Panc1 (cell line): ENCODE data around the gene NDUFAF8. TPM values are rescaled to one million over a fixed set of nuclear protein-coding genes. Genes with fewer than 3 reads are reported as not detected.
A peak's percentile ranks its signal among the peaks of the same experiment; 100 is the strongest.

Experiments used
- ATAC-seq: fragments of 200-7000 bp; cut with Tn5 transposase; 2 replicates; pipeline ENCODE4 v1.9.1; 2020; ENCODE audit warnings: mild to moderate bottlenecking, moderate library complexity
- BruUV-seq: library from RNA; stranded (reverse); fragments of 400-500 nt; replicated peaks from 2 replicates; lab custom pipeline; 2021; lab: Mats Ljungman, UMichigan
- CTCF ChIA-PET: fragments of 300-600 bp; sonication (Branson Sonifier 250); formaldehyde crosslinking; loops from one replicate; lab custom pipeline; 2022; ENCODE audit warnings: antibody characterized with exemption; lab: Charles Lee
- POLR2A ChIA-PET: fragments of 300-600 bp; sonication (Branson Sonifier 250); formaldehyde crosslinking; loops from one replicate; lab custom pipeline; 2022; ENCODE audit warnings: antibody characterized with exemption; lab: Charles Lee
- DNase-seq: peaks from one replicate; pipeline ENCODE4 v3.0.0-alpha.2; 2010; ENCODE audit warnings: low read depth, low spot score
- H3K27ac ChIP-seq: 2 replicates; pipeline ENCODE4 v1.5.1; 2011; ENCODE audit warnings: mild to moderate bottlenecking, low read length, inconsistent platforms
- H3K27me3 ChIP-seq: fragments of 200-500 bp; sonication (Bioruptor generic); 2 replicates; pipeline ENCODE4 v1.6.0; 2014; ENCODE audit warnings: low read length, inconsistent platforms; ENCODE audit not compliant: control insufficient read depth, insufficient read depth
- H3K36me3 ChIP-seq: fragments of 200-500 bp; sonication (Bioruptor generic); 2 replicates; pipeline ENCODE4 v1.5.1; 2014; ENCODE audit warnings: inconsistent platforms, mild to moderate bottlenecking, low read length, moderate library complexity; ENCODE audit not compliant: control insufficient read depth, insufficient read depth
- H3K4me1 ChIP-seq: 2 replicates; pipeline ENCODE4 v1.5.1; 2011; ENCODE audit warnings: inconsistent platforms, mild to moderate bottlenecking, low read length, moderate library complexity; ENCODE audit not compliant: control insufficient read depth, insufficient read depth
- H3K4me3 ChIP-seq, 2 experiments: 2 replicates each; pipeline ENCODE4 v1.5.1; 2011 to 2012; ENCODE audit warnings: low read depth in 2 of 2, low read length in 2 of 2, mild to moderate bottlenecking in 2 of 2, inconsistent platforms in 1 of 2, moderate library complexity in 1 of 2
- H3K9me3 ChIP-seq: fragments of 200-500 bp; sonication (Bioruptor generic); 2 replicates; pipeline ENCODE4 v1.5.1; 2014; ENCODE audit warnings: low read depth, mild to moderate bottlenecking, inconsistent platforms, low read length, moderate library complexity; ENCODE audit not compliant: control insufficient read depth, insufficient read depth
- CTCF ChIP-seq: fragments of 450-650 bp; IDR thresholded peaks from 2 replicates; pipeline ENCODE4 v1.5.1; 2017; ENCODE audit warnings: mild to moderate bottlenecking
- POLR2AphosphoS5 ChIP-seq: IDR thresholded peaks from 2 replicates; pipeline ENCODE4 v1.6.1; 2012; ENCODE audit warnings: mild to moderate bottlenecking, low read depth, low read length, moderate library complexity
- REST ChIP-seq, 2 experiments: IDR thresholded peaks; 2 replicates each; pipeline ENCODE4 v1.6.1; 2011 to 2012; ENCODE audit warnings: low read depth in 2 of 2, control low read depth in 1 of 2, low read length in 1 of 2, mild to moderate bottlenecking in 1 of 2, moderate library complexity in 1 of 2; ENCODE audit not compliant: insufficient read depth in 1 of 2
- SIN3A ChIP-seq: IDR thresholded peaks from 2 replicates; pipeline ENCODE4 v1.6.1; 2012; ENCODE audit warnings: low read depth, mild to moderate bottlenecking, low read length, moderate library complexity, borderline replicate concordance; ENCODE audit not compliant: insufficient read depth
- TCF7L2 ChIP-seq: IDR thresholded peaks from 2 replicates; pipeline ENCODE4 v1.6.1; 2011; ENCODE audit warnings: mild to moderate bottlenecking, low read depth, low read length, inconsistent platforms
- in situ Hi-C: cut with HindIII; loops from 2 replicates; pipeline ENCODE4 v1.10.0; 2016; ENCODE audit warnings: low sequenced_read_pairs, low pct_unique_long_range_greater_than_20kb
- intact Hi-C: fragments of 100-400 bp; cut with micrococcal nuclease; formaldehyde crosslinking; loops from one replicate; pipeline ENCODE4 v1.10.0; 2022; ENCODE audit not compliant: unreplicated experiment
- total RNA-seq: library from RNA; stranded (reverse); gene quantifications from one replicate; pipeline ENCODE4 v1.2.1, GENCODE V29; 2021; ENCODE audit not compliant: unreplicated experiment

Gene NDUFAF8
- total RNA-seq, 1 experiment from 2014 or later: 75.8 TPM

GRCh38 chr17:81234506-81234855 is 4.6 kb upstream of the NDUFAF8 start:
- TF ChIP-seq SIN3A: no peak
- no peak for TF ChIP-seq CTCF
- TF ChIP-seq TCF7L2: no peak
- no peak for TF ChIP-seq POLR2AphosphoS5
- TF ChIP-seq REST (IDR thresholded peaks at IDR 0.05; ENCODE audit: insufficient read depth in 1 of 2, low read depth in 2 of 2, low read length in 1 of 2): no peak
- TSS peak; percentile 65 for BruUV-seq
- intact Hi-C loops (no loop called here), in situ Hi-C loops (no loop called here)
- Histone ChIP-seq H3K4me3 (no peak overlapping the region), H3K4me1 (peaks cover 18% of the 10 kb centered on the region), H3K27ac (no peak overlapping the region), H3K36me3 (peaks cover 8% of the 10 kb centered on the region; the same call in 1 of the 2 replicates), H3K9me3 (no peaks in the 10 kb centered on the region), H3K27me3 (no peaks in the 10 kb centered on the region)
- DNase-seq: no peak
- POLR2A ChIA-PET: no interaction called here
- CTCF ChIA-PET: no interaction called here
- no peak for ATAC-seq

- BruUV-seq: no TSS peak
Observed at GRCh38 chr17:81234940-81235821, 3.9 kb upstream of the NDUFAF8 start.

More at GRCh38 chr17:81234940-81235821, 3.9 kb upstream of the NDUFAF8 start:
- in situ Hi-C loops: no loop called here
- DNase-seq (no peak), ATAC-seq (no peak)
- H3K36me3 ChIP-seq: peaks cover 11% of the 10 kb centered on the region; the same call in 1 of the 2 replicates
- no peak for TF ChIP-seq CTCF
- TF ChIP-seq TCF7L2: no peak
- no peak for TF ChIP-seq REST (IDR thresholded peaks at IDR 0.05; ENCODE audit: insufficient read depth in 1 of 2, low read depth in 2 of 2, low read length in 1 of 2)
- no peak for TF ChIP-seq POLR2AphosphoS5
- TF ChIP-seq SIN3A: no peak
- no peaks in the 10 kb centered on the region for H3K27me3 ChIP-seq
- H3K4me3 ChIP-seq: no peak overlapping the region
- no peak overlapping the region for H3K27ac ChIP-seq
- peaks cover 21% of the 10 kb centered on the region for H3K4me1 ChIP-seq
- intact Hi-C loops: no loop called here
- CTCF ChIA-PET: no interaction called here
- POLR2A ChIA-PET: interaction anchor here (0.5 to 0.6 kb wide), 2 partner anchors 88 to 273 kb away, joined by 4 to 8 read pairs; no protein-coding TSS in a partner anchor
- no peaks in the 10 kb centered on the region for H3K9me3 ChIP-seq
